PC-9 (cell line): ENCODE measurements around the gene TNRC6C. TPM values are rescaled to one million over a fixed set of nuclear protein-coding genes. Genes with fewer than 3 reads are reported as not detected.

ENCODE experiments used
- BruUV-seq: library from RNA; stranded (reverse); fragments of 400-500 nt; replicated peaks from 2 replicates; lab custom pipeline; 2021; lab: Mats Ljungman, UMichigan
- CTCF ChIA-PET: fragments of 300-600 bp; sonication (Branson Sonifier 250); formaldehyde crosslinking; loops from one replicate; lab custom pipeline; 2022; ENCODE audit warnings: antibody characterized with exemption; lab: Charles Lee
- POLR2A ChIA-PET: fragments of 300-600 bp; sonication (Branson Sonifier 250); formaldehyde crosslinking; loops from one replicate; lab custom pipeline; 2022; ENCODE audit warnings: antibody characterized with exemption; ENCODE audit not compliant: unreplicated experiment; lab: Charles Lee
- DNase-seq, 2 experiments: peaks; one replicate each; pipeline versions ENCODE4 v3.0.0 to v3.0.0-alpha.2; 2015 to 2022; ENCODE audit warnings: mixed read lengths in 1 of 2
- H2AFZ ChIP-seq: fragments of 200-600 bp; sonication (generic); 2 replicates; pipeline ENCODE4 v1.8.1; 2017; ENCODE audit warnings: antibody characterized with exemption
- H3F3A ChIP-seq: fragments of 200-600 bp; sonication (generic); 2 replicates; pipeline ENCODE4 v1.8.1; 2017; ENCODE audit warnings: antibody characterized with exemption, mild to moderate bottlenecking, low read depth; ENCODE audit not compliant: insufficient read depth
- H3K27ac ChIP-seq: fragments of 200-600 bp; sonication (generic); 2 replicates; pipeline ENCODE4 v1.6.1; 2016; ENCODE audit warnings: mixed run types
- H3K27me3 ChIP-seq: fragments of 200-600 bp; sonication (generic); 2 replicates; pipeline ENCODE4 v1.6.1; 2016; ENCODE audit warnings: low read depth, mixed run types; ENCODE audit not compliant: insufficient read depth
- H3K36me3 ChIP-seq: fragments of 200-600 bp; sonication (generic); 2 replicates; pipeline ENCODE4 v1.6.1; 2016; ENCODE audit warnings: low read depth, mixed run types
- H3K4me1 ChIP-seq: fragments of 200-600 bp; sonication (generic); replicated peaks from 2 replicates; pipeline ENCODE4 v1.6.1; 2016; ENCODE audit warnings: mixed run types; ENCODE audit not compliant: insufficient read depth
- H3K4me2 ChIP-seq: fragments of 200-600 bp; sonication (generic); 2 replicates; pipeline ENCODE4 v1.6.1; 2017; ENCODE audit warnings: mixed run types
- H3K4me3 ChIP-seq: fragments of 200-600 bp; sonication (generic); 2 replicates; pipeline ENCODE4 v1.6.1; 2016; ENCODE audit warnings: mixed run types
- H3K79me2 ChIP-seq: fragments of 200-600 bp; sonication (generic); 2 replicates; pipeline ENCODE4 v1.6.1; 2017; ENCODE audit warnings: low read depth, mixed run types
- H3K9me2 ChIP-seq: fragments of 200-600 bp; sonication (generic); 2 replicates; pipeline ENCODE4 v1.8.1; 2017; ENCODE audit warnings: mild to moderate bottlenecking; ENCODE audit not compliant: insufficient read depth
- H3K9me3 ChIP-seq: fragments of 200-600 bp; sonication (generic); 2 replicates; pipeline ENCODE4 v1.8.1; 2016; ENCODE audit warnings: low read depth; ENCODE audit not compliant: insufficient read depth
- H4K20me1 ChIP-seq: fragments of 200-600 bp; sonication (generic); 2 replicates; pipeline ENCODE4 v1.8.1; 2017; ENCODE audit not compliant: insufficient read depth
- CTCF ChIP-seq: fragments of 200-600 bp; sonication (generic); conservative IDR thresholded peaks from 2 replicates; pipeline ENCODE4 v1.6.1; 2017; ENCODE audit warnings: mixed run types, antibody characterized with exemption, mild to moderate bottlenecking, moderate library complexity
- EZH2 ChIP-seq: fragments of 200-600 bp; sonication (generic); IDR thresholded peaks from 2 replicates; pipeline ENCODE4 v1.8.0; 2017; ENCODE audit warnings: antibody characterized with exemption, low read depth
- intact Hi-C: fragments of 100-400 bp; cut with micrococcal nuclease; formaldehyde crosslinking; loops from one replicate; pipeline ENCODE4 v1.10.0; 2022; ENCODE audit not compliant: unreplicated experiment
- total RNA-seq: library from RNA; stranded (reverse); gene quantifications from 2 replicates; pipeline ENCODE4 v1.2.3, GENCODE V29; 2021

Gene TNRC6C
- total RNA-seq, 1 experiment from 2014 or later = 0.37 TPM

DNA sequence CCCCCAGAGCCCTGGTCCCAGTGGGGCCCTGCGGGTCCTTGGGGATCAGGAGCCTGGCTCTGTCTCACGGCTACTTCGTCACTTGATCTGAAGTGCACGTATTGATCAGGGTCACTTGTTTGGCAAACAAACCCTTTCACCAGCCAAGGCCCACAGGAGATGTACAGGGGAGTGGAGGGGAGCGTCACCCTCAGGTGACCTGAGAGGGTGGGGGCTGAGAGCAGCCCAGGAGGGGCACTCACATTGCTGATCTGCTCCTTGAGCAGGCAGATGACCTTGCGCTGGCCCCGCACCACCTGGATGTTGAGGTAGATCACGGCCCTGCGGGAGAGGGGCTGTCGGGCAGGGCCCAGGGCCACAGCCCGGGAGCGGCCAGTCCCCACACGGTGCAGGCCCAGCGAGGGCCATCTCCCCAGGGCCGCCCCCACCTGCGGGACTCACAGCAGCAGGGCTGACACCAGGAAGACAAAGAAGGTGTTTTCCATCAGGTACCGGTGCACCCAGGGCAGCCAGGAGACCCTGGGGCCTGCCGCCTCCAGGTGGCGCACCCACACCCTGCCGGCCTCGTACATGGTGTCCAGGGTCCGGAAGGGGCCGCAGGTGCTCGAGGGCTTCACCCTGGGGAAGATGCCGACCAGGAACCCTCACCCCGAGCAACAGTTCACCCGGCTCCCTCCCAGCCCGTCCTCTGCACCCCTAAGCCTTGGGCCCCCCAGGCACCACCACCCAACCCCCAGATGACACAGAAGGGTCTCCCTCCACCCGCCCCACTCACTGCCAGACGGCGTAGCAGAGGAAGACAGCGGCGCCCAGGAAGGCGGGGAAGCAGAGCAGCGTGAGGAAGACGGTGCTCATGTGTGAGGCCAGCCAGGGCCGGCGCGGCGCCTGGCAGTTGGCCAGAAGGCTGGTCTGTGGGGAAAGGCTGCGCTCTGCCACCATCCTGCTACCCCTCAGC lies 158.8 kb downstream of the TNRC6C start:
- Histone ChIP-seq H4K20me1 (no peaks in the 10 kb centered on the region), H3K4me3 (no peak overlapping the region), H2AFZ (no peak overlapping the region), H3K9me3 (no peaks in the 10 kb centered on the region), H3K36me3 (no peaks in the 10 kb centered on the region), H3F3A (no peaks in the 10 kb centered on the region), H3K9me2 (no peaks in the 10 kb centered on the region), H3K27me3 (no peaks in the 10 kb centered on the region), H3K4me1 (no peaks in the 10 kb centered on the region), H3K27ac (no peak overlapping the region), H3K4me2 (no peak overlapping the region), H3K79me2 (no peaks in the 10 kb centered on the region)
- DNase-seq = no peak
- intact Hi-C loops = no loop called here
- ChIA-PET CTCF (no interaction called here), POLR2A (no interaction called here)
- TF ChIP-seq CTCF (peak; percentile 41; the same call in 1 of the 2 replicates), EZH2 (no peak)
- BruUV-seq = no TSS peak

DNA sequence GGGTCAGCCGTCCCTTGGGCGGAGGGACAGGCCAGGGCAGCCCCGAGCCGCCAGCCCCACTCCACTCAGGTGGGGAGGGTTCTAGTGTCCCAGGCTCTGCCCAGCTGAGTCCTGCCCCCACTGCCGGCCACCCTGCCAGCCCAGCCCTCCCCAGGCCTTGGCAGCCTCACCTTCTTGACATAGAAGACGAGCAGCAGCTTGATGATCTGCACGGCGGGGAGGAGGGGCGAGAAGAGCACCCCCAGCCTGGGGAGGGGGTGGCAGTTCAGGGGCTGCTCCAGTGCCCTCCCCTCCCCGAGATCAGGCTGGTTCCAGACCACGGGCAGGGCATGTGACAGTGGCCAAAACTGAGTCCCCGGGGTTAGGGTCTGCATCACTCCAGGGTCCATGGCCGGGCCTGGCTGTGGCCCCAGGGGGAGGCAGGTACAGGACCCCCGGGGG lies 160.3 kb downstream of the TNRC6C start:
- H3K9me3 ChIP-seq = no peaks in the 10 kb centered on the region
- CTCF ChIA-PET = no interaction called here
- H3K79me2 ChIP-seq = no peaks in the 10 kb centered on the region
- no TSS peak for BruUV-seq
- POLR2A ChIA-PET = no interaction called here
- intact Hi-C loops = no loop called here
- H3K36me3 ChIP-seq = no peaks in the 10 kb centered on the region
- H2AFZ ChIP-seq = no peak overlapping the region
- no peak overlapping the region for H3K4me3 ChIP-seq
- no peak for TF ChIP-seq CTCF
- TF ChIP-seq EZH2 = no peak
- no peaks in the 10 kb centered on the region for H3K4me1 ChIP-seq
- no peaks in the 10 kb centered on the region for H3K27me3 ChIP-seq
- no peak for DNase-seq
- no peaks in the 10 kb centered on the region for H3K9me2 ChIP-seq
- H3F3A ChIP-seq = no peaks in the 10 kb centered on the region
- H3K27ac ChIP-seq = no peak overlapping the region
- H4K20me1 ChIP-seq = no peaks in the 10 kb centered on the region
- H3K4me2 ChIP-seq = no peak overlapping the region

GRCh38 chr17:78120537-78120936 lies 162.0 kb downstream of the TNRC6C start:
- Histone ChIP-seq H3K27ac (no peak overlapping the region), H3K4me3 (no peak overlapping the region), H3K4me2 (no peak overlapping the region), H3K79me2 (no peaks in the 10 kb centered on the region), H4K20me1 (no peaks in the 10 kb centered on the region), H3K4me1 (no peaks in the 10 kb centered on the region), H3K27me3 (no peaks in the 10 kb centered on the region), H3K9me3 (no peaks in the 10 kb centered on the region), H2AFZ (no peak overlapping the region), H3F3A (no peaks in the 10 kb centered on the region), H3K36me3 (no peaks in the 10 kb centered on the region), H3K9me2 (no peaks in the 10 kb centered on the region)
- DNase-seq = no peak
- intact Hi-C loops = no loop called here
- TF ChIP-seq EZH2 (no peak), CTCF (no peak)
- BruUV-seq = no TSS peak
- CTCF ChIA-PET = no interaction called here
- POLR2A ChIA-PET = no interaction called here
